Colonic mucosa (tissue), 4 donors: ENCODE results near the gene PMEPA1. TPM values are rescaled to one million over a fixed set of nuclear protein-coding genes. Genes with fewer than 3 reads are reported as not detected.

Experiments used
- DNase-seq: peaks from one replicate; pipeline ENCODE4 v3.0.0-alpha.2; 2020
- H3K27ac ChIP-seq: fragments of 200-600 bp; one replicate; pipeline ENCODE4 v1.8.0; 2021
- H3K27me3 ChIP-seq: fragments of 200-600 bp; one replicate; pipeline ENCODE4 v1.8.0; 2021
- H3K36me3 ChIP-seq: fragments of 200-600 bp; one replicate; pipeline ENCODE4 v1.8.0; 2021
- H3K4me1 ChIP-seq: fragments of 200-600 bp; one replicate; pipeline ENCODE4 v1.8.0; 2021; ENCODE audit warnings: mild to moderate bottlenecking
- H3K4me3 ChIP-seq: fragments of 200-600 bp; one replicate; pipeline ENCODE4 v1.8.0; 2021
- H3K9ac ChIP-seq, 2 donors: one replicate each; pipeline ENCODE4 v1.7.0; 2013; ENCODE audit warnings: control low read depth in 2 of 2, low read depth in 2 of 2, low read length in 2 of 2
- H3K9me3 ChIP-seq: fragments of 200-600 bp; one replicate; pipeline ENCODE4 v1.8.0; 2021
- intact Hi-C: fragments of 100-400 bp; cut with DNase I; formaldehyde crosslinking; loops from one replicate; pipeline ENCODE4 v1.14.1; 2022
- total RNA-seq, 2 donors: library from RNA; stranded (reverse); fragmentation: NEBNext Ultra II Directional in 1 of 2; extraction: Animal tissue kit (Norgen Biotek cat#: 25700) in 1 of 2; gene quantifications; one replicate each; pipeline ENCODE4 v1.2.1, GENCODE V29; 2021
- TF ChIP-seq, protein P1 (sequence below): fragments of 200-600 bp; IDR thresholded peaks from one replicate; pipeline ENCODE4 v1.8.0; 2022; ENCODE audit warnings: antibody characterized with exemption, mild to moderate bottlenecking
- donor health status: healthy.
- donor health status: DM: no; HTN: no; CAD: no.
- donor health status: DM: no; HTN: no; CAD: no.

PMEPA1 gene
- total RNA-seq, 2 donors from 2014 or later = 13.0 to 26.1 TPM

GRCh38 chr20:57618091-57618763 lies 91.6 kb downstream of the PMEPA1 start:
- Histone ChIP-seq H3K4me1 (no peaks in the 10 kb centered on the region), H3K27me3 (no peaks in the 10 kb centered on the region), H3K27ac (peak overlapping the region; percentile 73), H3K4me3 (peak overlapping the region; percentile 22), H3K9ac (no peak overlapping the region), H3K36me3 (no peaks in the 10 kb centered on the region), H3K9me3 (no peaks in the 10 kb centered on the region)
- intact Hi-C loops = no loop called here
- TF ChIP-seq, protein P1, sequence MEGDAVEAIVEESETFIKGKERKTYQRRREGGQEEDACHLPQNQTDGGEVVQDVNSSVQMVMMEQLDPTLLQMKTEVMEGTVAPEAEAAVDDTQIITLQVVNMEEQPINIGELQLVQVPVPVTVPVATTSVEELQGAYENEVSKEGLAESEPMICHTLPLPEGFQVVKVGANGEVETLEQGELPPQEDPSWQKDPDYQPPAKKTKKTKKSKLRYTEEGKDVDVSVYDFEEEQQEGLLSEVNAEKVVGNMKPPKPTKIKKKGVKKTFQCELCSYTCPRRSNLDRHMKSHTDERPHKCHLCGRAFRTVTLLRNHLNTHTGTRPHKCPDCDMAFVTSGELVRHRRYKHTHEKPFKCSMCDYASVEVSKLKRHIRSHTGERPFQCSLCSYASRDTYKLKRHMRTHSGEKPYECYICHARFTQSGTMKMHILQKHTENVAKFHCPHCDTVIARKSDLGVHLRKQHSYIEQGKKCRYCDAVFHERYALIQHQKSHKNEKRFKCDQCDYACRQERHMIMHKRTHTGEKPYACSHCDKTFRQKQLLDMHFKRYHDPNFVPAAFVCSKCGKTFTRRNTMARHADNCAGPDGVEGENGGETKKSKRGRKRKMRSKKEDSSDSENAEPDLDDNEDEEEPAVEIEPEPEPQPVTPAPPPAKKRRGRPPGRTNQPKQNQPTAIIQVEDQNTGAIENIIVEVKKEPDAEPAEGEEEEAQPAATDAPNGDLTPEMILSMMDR = no peak
- DNase-seq = peak; percentile 81

GRCh38 chr20:57617079-57617795 lies 92.6 kb downstream of the PMEPA1 start:
- H3K36me3 ChIP-seq = no peaks in the 10 kb centered on the region
- no peak overlapping the region for H3K9ac ChIP-seq
- H3K9me3 ChIP-seq = no peaks in the 10 kb centered on the region
- TF ChIP-seq, protein P1 = no peak
- H3K27ac ChIP-seq = peak overlapping the region; percentile 73
- no peaks in the 10 kb centered on the region for H3K4me1 ChIP-seq
- no peak overlapping the region for H3K4me3 ChIP-seq
- DNase-seq = no peak
- no peaks in the 10 kb centered on the region for H3K27me3 ChIP-seq
- intact Hi-C loops = no loop called here

DNA sequence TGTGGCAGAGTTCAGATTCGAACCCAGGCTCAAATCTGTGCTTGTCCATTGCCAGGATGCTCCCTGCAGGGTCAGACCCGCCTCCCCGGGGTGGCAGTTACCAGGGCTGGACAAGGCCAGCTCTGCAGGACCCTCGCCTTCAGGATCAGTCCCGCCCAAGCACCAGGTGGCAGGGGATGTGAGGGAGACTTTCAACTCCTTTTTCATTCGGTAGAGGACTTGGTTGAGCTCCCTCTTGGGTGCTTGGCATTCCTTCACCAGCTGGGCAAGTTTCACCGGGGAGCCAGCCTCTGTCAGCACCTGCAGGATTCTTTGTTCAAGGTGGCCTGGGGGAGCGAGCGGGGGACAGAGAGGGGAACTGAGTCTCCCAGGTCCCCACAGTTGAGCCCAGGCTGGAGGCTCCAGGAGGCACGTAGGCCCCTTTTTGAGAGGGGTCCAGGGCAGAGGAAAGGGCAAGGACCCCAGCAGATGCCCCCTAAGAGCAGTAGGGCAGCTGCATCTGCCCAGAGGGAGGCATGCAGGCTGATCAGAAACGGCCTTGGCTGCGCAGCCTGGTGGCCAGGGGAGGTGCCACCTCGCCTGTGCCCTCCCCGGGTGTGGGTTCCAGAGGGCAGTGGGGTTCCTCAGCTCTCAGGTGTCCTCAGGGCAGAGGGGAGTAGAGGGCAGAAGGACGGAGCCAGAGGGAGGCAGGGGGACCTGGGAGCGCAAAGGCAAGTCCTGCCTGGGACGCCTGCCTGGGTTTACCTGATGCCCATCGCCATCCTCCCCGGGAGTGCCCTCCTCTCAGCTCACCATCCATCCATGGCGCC lies 93.5 kb downstream of the PMEPA1 start:
- TF ChIP-seq, protein P1 = no peak
- no peak overlapping the region for H3K9ac ChIP-seq
- H3K9me3 ChIP-seq = no peaks in the 10 kb centered on the region
- H3K27me3 ChIP-seq = no peaks in the 10 kb centered on the region
- H3K27ac ChIP-seq = no peak overlapping the region
- H3K4me3 ChIP-seq = no peak overlapping the region
- no peaks in the 10 kb centered on the region for H3K36me3 ChIP-seq
- H3K4me1 ChIP-seq = no peaks in the 10 kb centered on the region
- peak; percentile 20 for DNase-seq
- intact Hi-C loops = no loop called here

DNA sequence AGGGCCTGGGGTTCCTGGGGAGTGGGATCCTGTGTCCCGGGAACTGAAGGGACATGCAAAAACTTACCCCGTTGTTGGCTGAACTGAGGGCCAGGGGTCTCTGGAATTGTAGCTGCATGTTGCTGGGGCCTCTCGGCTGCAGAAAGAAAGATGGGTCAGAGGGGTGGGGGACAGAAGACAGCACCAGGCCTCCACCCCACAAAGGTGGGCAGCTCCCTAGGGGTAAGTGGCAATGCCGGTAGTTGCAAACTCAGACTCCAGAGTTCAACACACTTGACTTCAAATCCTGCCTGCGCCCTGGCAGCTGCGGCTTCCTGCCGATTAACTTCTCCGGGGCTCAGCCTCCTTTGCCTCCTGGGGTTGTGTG lies 94.4 kb downstream of the PMEPA1 start:
- Histone ChIP-seq H3K9ac (peak overlapping the region in 1 of 2 donors; percentile 5), H3K9me3 (no peaks in the 10 kb centered on the region), H3K36me3 (no peaks in the 10 kb centered on the region), H3K4me3 (no peak overlapping the region), H3K27ac (no peak overlapping the region), H3K4me1 (no peaks in the 10 kb centered on the region), H3K27me3 (no peaks in the 10 kb centered on the region)
- intact Hi-C loops = no loop called here
- TF ChIP-seq, protein P1 = no peak
- DNase-seq = no peak
